SK-N-SH (cell line): Measurements from ENCODE around the gene TMEM255B. TPM values are rescaled to one million over a fixed set of nuclear protein-coding genes. Genes with fewer than 3 reads are reported as not detected.

Experiments
- CTCF ChIA-PET: fragments of 300-600, 350-600 bp; formaldehyde crosslinking; extraction: SDS; loops from one replicate; lab custom pipeline; 2021; lab: Yijun Ruan, JAX
- POLR2A ChIA-PET: fragments of 350-600 bp; sonication (Branson Sonifier 250); formaldehyde crosslinking; extraction: SDS; loops from one replicate; lab custom pipeline; 2020; ENCODE audit warnings: antibody characterized with exemption, inconsistent platforms; lab: Yijun Ruan, JAX
- DNase-seq: peaks from one replicate; pipeline ENCODE4 v3.0.0; 2012
- H2AFZ ChIP-seq: fragments of 200-600 bp; sonication (generic); 2 replicates; pipeline ENCODE4 v1.8.1; 2016; ENCODE audit warnings: antibody characterized with exemption, mild to moderate bottlenecking, low read depth
- H3F3A ChIP-seq: fragments of 200-600 bp; sonication (generic); replicated peaks from 2 replicates; pipeline ENCODE3; 2016; ENCODE audit warnings: antibody characterized with exemption, mild to moderate bottlenecking; ENCODE audit not compliant: insufficient read depth
- H3K27ac ChIP-seq, 2 experiments: fragments of 200-500 bp in 1 of 2; fragments of 200-600 bp in 1 of 2; sonication (Bioruptor generic) in 1 of 2; sonication (generic), shearing (Covaris generic) in 1 of 2; 2 replicates each; pipeline versions ENCODE4 v1.5.1 to v1.6.1; 2014 to 2016; ENCODE audit warnings: low read depth in 2 of 2, inconsistent platforms in 1 of 2, low read length in 1 of 2, mild to moderate bottlenecking in 1 of 2, mixed read lengths in 1 of 2
- H3K27me3 ChIP-seq: fragments of 200-600 bp; sonication (generic), shearing (Covaris generic); 2 replicates; pipeline ENCODE4 v1.6.1; 2016; ENCODE audit warnings: mixed run types; ENCODE audit not compliant: insufficient read depth
- H3K36me3 ChIP-seq, 2 experiments: fragments of 200-500 bp in 1 of 2; fragments of 200-600 bp in 1 of 2; sonication (Bioruptor generic) in 1 of 2; sonication (generic) in 1 of 2; replicated peaks in 1 of 2; 2 replicates each; pipeline versions ENCODE3 to v1.5.1; 2014 to 2016; ENCODE audit warnings: low read length in 1 of 2, mild to moderate bottlenecking in 1 of 2; ENCODE audit not compliant: insufficient read depth in 2 of 2, control insufficient read depth in 1 of 2
- H3K4me1 ChIP-seq, 2 experiments: fragments of 200-500 bp in 1 of 2; fragments of 200-600 bp in 1 of 2; sonication (Bioruptor generic) in 1 of 2; sonication (generic), shearing (Covaris generic) in 1 of 2; 2 replicates each; pipeline versions ENCODE4 v1.5.1 to v1.6.1; 2014 to 2016; ENCODE audit warnings: low read depth in 1 of 2, low read length in 1 of 2, mixed run types in 1 of 2; ENCODE audit not compliant: insufficient read depth in 2 of 2, control insufficient read depth in 1 of 2
- H3K4me2 ChIP-seq: fragments of 200-600 bp; sonication (generic), shearing (Covaris generic); 2 replicates; pipeline ENCODE4 v1.6.1; 2017; ENCODE audit warnings: mixed run types
- H3K4me3 ChIP-seq, 2 experiments: fragments of 200-500 bp in 1 of 2; fragments of 200-600 bp in 1 of 2; sonication (Bioruptor generic) in 1 of 2; sonication (generic), shearing (Covaris generic) in 1 of 2; 2 replicates each; pipeline versions ENCODE4 v1.5.1 to v1.8.1; 2014 to 2016; ENCODE audit warnings: low read depth in 2 of 2, inconsistent platforms in 1 of 2, low read length in 1 of 2, mild to moderate bottlenecking in 1 of 2, mixed read lengths in 1 of 2, moderate library complexity in 1 of 2
- H3K79me2 ChIP-seq: fragments of 200-600 bp; sonication (generic); 2 replicates; pipeline ENCODE4 v1.8.1; 2017; ENCODE audit warnings: mild to moderate bottlenecking; ENCODE audit not compliant: insufficient read depth
- H3K9ac ChIP-seq: fragments of 200-600 bp; sonication (generic); 2 replicates; pipeline ENCODE4 v1.6.1; 2017; ENCODE audit warnings: mixed run types
- H3K9me2 ChIP-seq: fragments of 200-600 bp; sonication (generic); 2 replicates; pipeline ENCODE4 v1.6.1; 2017; ENCODE audit warnings: mixed run types
- H3K9me3 ChIP-seq: fragments of 200-600 bp; sonication (generic); 2 replicates; pipeline ENCODE4 v1.6.1; 2017; ENCODE audit warnings: mixed run types, mild to moderate bottlenecking, moderate library complexity
- H4K20me1 ChIP-seq: fragments of 200-600 bp; sonication (generic); 2 replicates; pipeline ENCODE4 v1.6.1; 2017; ENCODE audit warnings: mild to moderate bottlenecking, mixed run types; ENCODE audit not compliant: insufficient read depth
- CHD2 ChIP-seq: fragments of 150-350 bp; IDR thresholded peaks from 2 replicates; pipeline ENCODE4 v1.6.1; 2018; ENCODE audit warnings: low read length; ENCODE audit not compliant: partially characterized antibody
- CTCF ChIP-seq: fragments of 200-600 bp; sonication (generic); IDR thresholded peaks from 2 replicates; pipeline ENCODE4 v1.6.1; 2017; ENCODE audit warnings: antibody characterized with exemption, mild to moderate bottlenecking, moderate library complexity
- EP300 ChIP-seq, 2 experiments: IDR thresholded peaks; 2 replicates each; pipeline versions ENCODE4 v1.4.0 to v1.6.1; 2012; ENCODE audit warnings: borderline replicate concordance in 1 of 2, low read depth in 1 of 2, low read length in 1 of 2
- FOXJ3 ChIP-seq: sonication (generic); formaldehyde crosslinking; IDR thresholded peaks from 2 replicates; pipeline ENCODE4 v1.5.1; 2020; ENCODE audit warnings: mild to moderate bottlenecking, missing genetic modification reagents
- IRF3 ChIP-seq: fragments of 150-350 bp; IDR thresholded peaks from 2 replicates; pipeline ENCODE4 v1.6.1; 2016; ENCODE audit warnings: mild to moderate bottlenecking, low read depth, low read length
- JUND ChIP-seq: IDR thresholded peaks from 2 replicates; pipeline ENCODE4 v1.4.0; 2012
- POLR2AphosphoS5 ChIP-seq: IDR thresholded peaks from 2 replicates; pipeline ENCODE4 v1.6.1; 2012; ENCODE audit warnings: low read depth, low read length
- REST ChIP-seq: IDR thresholded peaks from 2 replicates; pipeline ENCODE4 v1.6.1; 2012; ENCODE audit warnings: mild to moderate bottlenecking, low read depth, low read length, moderate library complexity
- RFX5 ChIP-seq: IDR thresholded peaks from 2 replicates; pipeline ENCODE4 v1.6.1; 2012; ENCODE audit warnings: mild to moderate bottlenecking, improper control_type of control experiment, low read length
- RXRA ChIP-seq: IDR thresholded peaks from 2 replicates; pipeline ENCODE4 v1.4.0; 2012; ENCODE audit warnings: low read depth, mild to moderate bottlenecking, borderline replicate concordance
- SMC3 ChIP-seq: IDR thresholded peaks from 2 replicates; pipeline ENCODE4 v1.6.1; 2012; ENCODE audit warnings: low read depth, low read length, improper control_type of control experiment
- TEAD4 ChIP-seq: IDR thresholded peaks from 2 replicates; pipeline ENCODE4 v1.4.0; 2012; ENCODE audit warnings: mild to moderate bottlenecking, borderline replicate concordance; ENCODE audit not compliant: insufficient read depth
- WGBS: methylation state at CpG from one replicate; pipeline ENCODE4 v1.1.6; 2017; ENCODE audit warnings: low lambda C conversion rate; 5-methylcytosine and 5-hydroxymethylcytosine counted together
- polyA plus RNA-seq, 3 experiments: library from polyadenylated mRNA; depleted of rRNA; stranded (reverse); fragments of >200 nt; gene quantifications; 2 replicates each; pipeline ENCODE4 v1.2.3, GENCODE V29; 2012

TMEM255B gene
- polyA plus RNA-seq, 1 of the 3 experiments (the other 2 are of a cell fraction) = 14.8 TPM

GRCh38 chr13:113843063-113843654 is 84.1 kb downstream of the TMEM255B start (continued):
- no peak for TF ChIP-seq CTCF
- TF ChIP-seq, all 33 proteins: peak for 2

GRCh38 chr13:113843864-113844556 is 85.0 kb downstream of the TMEM255B start:
- H4K20me1 ChIP-seq = peaks cover 9% of the 10 kb centered on the region; the same call in 1 of the 2 replicates
- H3F3A ChIP-seq = peaks cover 23% of the 10 kb centered on the region
- no peak overlapping the region for H3K4me3 ChIP-seq
- H3K4me1 ChIP-seq = peaks cover 25 to 26% of the 10 kb centered on the region in 2 experiments; a peak in 3 of 4 replicates
- TF ChIP-seq CHD2 = no peak
- no peak for TF ChIP-seq RFX5
- TF ChIP-seq FOXJ3 = no peak
- TF ChIP-seq TEAD4 = no peak
- TF ChIP-seq SMC3 = no peak
- TF ChIP-seq POLR2AphosphoS5 = no peak
- no peak for TF ChIP-seq RXRA
- TF ChIP-seq JUND = no peak
- no peak for TF ChIP-seq EP300 (IDR thresholded peaks at IDR 0.05; ENCODE audit: borderline replicate concordance in 1 of 2, low read depth in 1 of 2, low read length in 1 of 2)
- no peak for TF ChIP-seq REST
- no peak for TF ChIP-seq IRF3
- no peaks in the 10 kb centered on the region for H3K9me3 ChIP-seq
- H2AFZ ChIP-seq = no peak overlapping the region
- peaks cover 25 to 53% of the 10 kb centered on the region in 2 experiments for H3K36me3 ChIP-seq
- ChIA-PET POLR2A (no interaction called here), CTCF (interaction anchor here (1.1 kb wide), 1 partner anchor 20 kb away, joined by 3 read pairs; the partner anchor contains the start of gene GAS6)
- no peak overlapping the region for H3K9ac ChIP-seq
- H3K27ac ChIP-seq = peak overlapping the region in 1 of 2 experiments; percentile 11; a peak in 1 of 4 replicates
- peaks cover 94% of the 10 kb centered on the region for H3K79me2 ChIP-seq
- WGBS = 94% methylated on average over 26 of the region's 26 CpGs
- H3K4me2 ChIP-seq = no peak overlapping the region
- H3K27me3 ChIP-seq = no peaks in the 10 kb centered on the region
- no peak for DNase-seq
- no peaks in the 10 kb centered on the region for H3K9me2 ChIP-seq
